Heart right ventricle (tissue), 16 donors: ENCODE measurements around the gene SH3TC1. TPM values are rescaled to one million over a fixed set of nuclear protein-coding genes. Genes with fewer than 3 reads are reported as not detected.
A peak's percentile ranks its signal among the peaks of the same experiment; 100 is the strongest.

Source experiments
- ATAC-seq, 8 donors: fragments of 200-7000 bp; cut with Tn5 transposase; one replicate each; pipeline ENCODE4 v1.9.1; 2020; ENCODE audit warnings: mild to moderate bottlenecking in 8 of 8, moderate library complexity in 8 of 8, moderate number of reproducible peaks in 1 of 8
- DNase-seq, 2 donors: peaks; one replicate each; pipeline ENCODE4 v3.0.0-alpha.2; 2020
- H3K27ac ChIP-seq, 10 donors: fragments of 200-600 bp; sonication (generic) in 2 of 10; one replicate each; pipeline versions ENCODE4 v1.5.0 to v1.8.0; 2020 to 2022; ENCODE audit warnings: mild to moderate bottlenecking in 3 of 10
- H3K27me3 ChIP-seq, 7 donors: fragments of 200-600 bp; one replicate each; pipeline ENCODE4 v1.8.0; 2021 to 2022; ENCODE audit warnings: mild to moderate bottlenecking in 2 of 7
- H3K36me3 ChIP-seq, 9 donors: fragments of 200-600 bp; sonication (generic) in 1 of 9; one replicate each; pipeline versions ENCODE4 v1.5.0 to v1.8.0; 2020 to 2022; ENCODE audit warnings: mild to moderate bottlenecking in 2 of 9
- H3K4me1 ChIP-seq, 9 donors: fragments of 200-600 bp; sonication (generic) in 1 of 9; one replicate each; pipeline versions ENCODE4 v1.5.0 to v1.8.0; 2020 to 2022; ENCODE audit warnings: mild to moderate bottlenecking in 4 of 9
- H3K4me3 ChIP-seq, 10 donors: fragments of 200-600 bp; sonication (generic) in 2 of 10; one replicate each; pipeline versions ENCODE4 v1.5.0 to v1.8.0; 2020 to 2022; ENCODE audit warnings: mild to moderate bottlenecking in 7 of 10, moderate library complexity in 2 of 10
- H3K9me3 ChIP-seq, 11 donors: fragments of 200-600 bp in 10 of 11; sonication (generic) in 2 of 11; one replicate each; pipeline versions ENCODE4 v1.5.0 to v1.8.0; 2013 to 2022; ENCODE audit warnings: mild to moderate bottlenecking in 2 of 11, control low read depth in 1 of 11, moderate library complexity in 1 of 11
- WGBS, 2 donors: extraction: QIAGEN DNeasy Blood & Tissue Kit; methylation state at CpG; one replicate each; pipeline ENCODE4 v1.1.7; 2013; ENCODE audit warnings: inconsistent platforms in 1 of 2; 5-methylcytosine and 5-hydroxymethylcytosine counted together
- intact Hi-C, 10 donors: fragments of 100-400 bp; cut with DNase I; formaldehyde crosslinking; loops; one replicate each; pipeline versions ENCODE4 v1.11.1 to v1.14.2; 2022
- polyA plus RNA-seq, 2 donors: library from polyadenylated mRNA; stranded (reverse); fragments of 200-250 nt; gene quantifications; one replicate each; pipeline ENCODE4 v1.2.3, GENCODE V29; 2013
- total RNA-seq, 10 donors: library from RNA; stranded (reverse); fragmentation: NEBNext Ultra II Directional in 3 of 10; extraction: Animal tissue kit (Norgen Biotek cat#: 25700) in 3 of 10; gene quantifications; one replicate each; pipeline versions ENCODE4 v1.2.1 to v1.2.4, GENCODE V29; 2021 to 2023
- TF ChIP-seq, protein P1 (sequence below), 9 donors: fragments of 200-600 bp; sonication (generic) in 2 of 9; IDR thresholded peaks; one replicate each; pipeline versions ENCODE4 v1.5.0 to v1.8.0; 2021 to 2022; ENCODE audit warnings: antibody characterized with exemption in 9 of 9, mild to moderate bottlenecking in 5 of 9, moderate library complexity in 1 of 9
- donor health status: Arrhythmogenic right ventricular cardiomyopathy.
- donor health status: ischemic (EF 13 %, LVEDD 7.1; RV severe dilation, severe dysfunction).
- donor health status: healthy with polysubstance abuse.
- donor health status: DM: no; HTN: yes; CAD: no.
- donor health status: DM: no; HTN: no; CAD: no.
- donor health status: ischemic (EF 25% LVEDD 6.9; RV normal size, moderate dysfunction).
- donor health status: ischemic (EF 25% LVEDD 5.7; RV mildly dilated, moderate dysfunction).
- donor health status: healthy.
- donor health status: DM: yes; HTN: yes; CAD: no.
- donor health status: Ischemic cardiomyopathy.
- donor health status: ischemic (EF 35%, LVEDD 5.7; RV mildly dilated, moderate dysfunction).
- donor health status: nonischemic (EF 11% LVEDD 7.7; RV severe dilation, severe dysfunction).
- donor health status: DM: yes; HTN: yes; CAD: no.
- donor health status: PGD.
- donor health status: ischemic (EF 29% LVEDD 5.4; RV normal size, mild dysfunction).
- donor health status: nonischemic (EF 23%, LVEDD 6.1; RV moderate dilation, normal function).

The SH3TC1 gene
- total and polyA plus RNA-seq, 12 donors, result 7.4 to 22.8 (median 11.2) TPM

DNA sequence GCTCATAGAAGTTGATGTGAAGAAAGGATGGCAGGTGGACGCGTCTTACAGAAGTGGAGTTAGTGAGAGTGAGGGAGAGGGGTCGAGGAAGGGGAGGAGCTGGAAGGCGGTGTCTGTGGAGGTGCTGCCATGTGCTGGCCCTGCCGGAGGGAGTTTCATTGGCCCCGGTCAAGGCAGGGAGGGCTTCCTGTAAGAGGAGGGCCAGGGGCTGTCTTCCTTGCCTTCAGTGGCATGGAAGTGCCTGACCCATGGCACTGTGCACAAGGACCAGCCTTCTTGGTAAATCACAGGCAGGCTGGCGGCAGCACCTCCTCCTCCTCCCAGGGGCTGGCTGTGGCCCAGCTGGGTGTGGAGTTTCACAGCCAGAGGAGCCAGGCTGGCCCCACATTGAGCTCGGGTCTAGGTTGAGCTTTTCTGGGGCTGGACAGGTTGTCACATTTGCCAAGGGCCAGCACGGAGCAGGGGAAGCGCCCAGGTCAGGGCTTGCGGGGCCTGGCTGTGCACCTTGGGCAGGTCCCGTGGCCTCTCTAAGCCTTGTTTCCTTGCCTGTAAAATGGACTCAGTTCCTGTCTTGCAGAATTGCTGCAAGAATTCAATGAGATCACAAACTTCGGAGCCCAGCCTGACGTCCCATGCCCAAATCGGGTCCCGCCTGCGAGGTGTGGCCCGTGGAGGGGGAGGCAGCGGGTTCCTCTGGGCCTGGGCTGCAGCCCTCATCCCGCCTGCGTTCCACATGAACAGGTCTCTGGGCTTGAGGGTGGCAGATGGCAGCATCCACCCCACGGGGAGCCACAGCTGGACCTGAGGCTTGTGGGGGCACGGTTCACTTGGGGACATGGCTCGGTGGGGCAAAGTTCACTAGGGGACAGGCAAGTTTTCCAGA lies 77.5 kb downstream of the SH3TC1 start:
- Histone ChIP-seq H3K4me3 (no peak overlapping the region), H3K27me3 (no peaks in the 10 kb centered on the region), H3K9me3 (no peaks in the 10 kb centered on the region), H3K36me3 (no peaks in the 10 kb centered on the region), H3K27ac (peak overlapping the region in 8 of 10 donors; percentile 8 to 86 (median 42)), H3K4me1 (peaks cover 58 to 97% (median 80%) of the 10 kb centered on the region in 9 donors)
- intact Hi-C loops, result loop anchor here in 1 of 10 donors (10.0 kb wide), 1 partner anchor 128 kb away; no protein-coding TSS in a partner anchor
- DNase-seq (peak; percentile 56 to 80), ATAC-seq (peak in 5 of 8 donors; percentile 17 to 38 (median 28))
- TF ChIP-seq, protein P1, sequence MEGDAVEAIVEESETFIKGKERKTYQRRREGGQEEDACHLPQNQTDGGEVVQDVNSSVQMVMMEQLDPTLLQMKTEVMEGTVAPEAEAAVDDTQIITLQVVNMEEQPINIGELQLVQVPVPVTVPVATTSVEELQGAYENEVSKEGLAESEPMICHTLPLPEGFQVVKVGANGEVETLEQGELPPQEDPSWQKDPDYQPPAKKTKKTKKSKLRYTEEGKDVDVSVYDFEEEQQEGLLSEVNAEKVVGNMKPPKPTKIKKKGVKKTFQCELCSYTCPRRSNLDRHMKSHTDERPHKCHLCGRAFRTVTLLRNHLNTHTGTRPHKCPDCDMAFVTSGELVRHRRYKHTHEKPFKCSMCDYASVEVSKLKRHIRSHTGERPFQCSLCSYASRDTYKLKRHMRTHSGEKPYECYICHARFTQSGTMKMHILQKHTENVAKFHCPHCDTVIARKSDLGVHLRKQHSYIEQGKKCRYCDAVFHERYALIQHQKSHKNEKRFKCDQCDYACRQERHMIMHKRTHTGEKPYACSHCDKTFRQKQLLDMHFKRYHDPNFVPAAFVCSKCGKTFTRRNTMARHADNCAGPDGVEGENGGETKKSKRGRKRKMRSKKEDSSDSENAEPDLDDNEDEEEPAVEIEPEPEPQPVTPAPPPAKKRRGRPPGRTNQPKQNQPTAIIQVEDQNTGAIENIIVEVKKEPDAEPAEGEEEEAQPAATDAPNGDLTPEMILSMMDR (IDR thresholded peaks at IDR 0.05), result no peak
- 52 to 55% methylated on average over 24 of the region's 24 CpGs for WGBS, 2 donors

DNA sequence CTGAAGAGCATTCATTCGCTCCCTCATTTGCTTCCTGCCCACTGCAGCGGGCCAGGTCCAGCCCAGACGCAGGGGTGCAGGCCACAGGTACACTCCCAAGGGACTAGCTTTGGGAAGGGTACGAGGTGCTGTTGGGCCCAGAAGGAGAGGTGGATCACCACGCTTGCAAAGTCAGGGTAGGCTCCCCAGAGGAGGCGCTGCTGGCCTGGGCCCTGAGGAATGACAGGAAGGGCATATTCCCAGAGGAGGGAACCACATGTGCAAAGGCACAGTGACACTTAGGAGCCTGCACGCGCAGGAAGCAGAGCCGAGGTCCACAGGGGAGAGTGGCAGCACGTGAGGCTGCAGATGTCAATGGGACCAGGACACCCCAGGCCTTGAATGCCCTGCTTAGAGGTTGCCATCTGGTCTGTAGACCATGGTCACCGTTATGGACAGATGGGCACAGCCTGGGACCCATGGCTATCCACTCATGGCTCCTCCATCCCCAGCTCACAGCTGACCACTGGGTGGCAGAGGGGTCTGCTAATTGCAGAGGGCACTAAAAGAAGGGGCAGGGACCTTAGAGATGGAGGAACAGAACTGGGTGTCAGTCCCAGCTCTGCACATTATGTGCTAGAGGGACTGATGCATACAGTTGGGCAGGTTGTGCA lies 78.4 kb downstream of the SH3TC1 start:
- Histone ChIP-seq H3K9me3 (no peaks in the 10 kb centered on the region), H3K4me3 (no peak overlapping the region), H3K4me1 (peaks cover 55 to 96% (median 78%) of the 10 kb centered on the region in 9 donors), H3K36me3 (peaks cover 0 to 1% (median 0%) of the 10 kb centered on the region in 9 donors), H3K27me3 (no peaks in the 10 kb centered on the region), H3K27ac (peak overlapping the region in 6 of 10 donors; percentile 20 to 86 (median 31))
- TF ChIP-seq, protein P1 (IDR thresholded peaks at IDR 0.05), result no peak
- ATAC-seq (no peak), DNase-seq (peak in 1 of 2 donors; percentile 11)
- intact Hi-C loops, result loop anchor here in 1 of 10 donors (10.0 kb wide), 1 partner anchor 127 kb away; no protein-coding TSS in a partner anchor
- 89 to 90% methylated on average over 11 of the region's 11 CpGs for WGBS, 2 donors

DNA sequence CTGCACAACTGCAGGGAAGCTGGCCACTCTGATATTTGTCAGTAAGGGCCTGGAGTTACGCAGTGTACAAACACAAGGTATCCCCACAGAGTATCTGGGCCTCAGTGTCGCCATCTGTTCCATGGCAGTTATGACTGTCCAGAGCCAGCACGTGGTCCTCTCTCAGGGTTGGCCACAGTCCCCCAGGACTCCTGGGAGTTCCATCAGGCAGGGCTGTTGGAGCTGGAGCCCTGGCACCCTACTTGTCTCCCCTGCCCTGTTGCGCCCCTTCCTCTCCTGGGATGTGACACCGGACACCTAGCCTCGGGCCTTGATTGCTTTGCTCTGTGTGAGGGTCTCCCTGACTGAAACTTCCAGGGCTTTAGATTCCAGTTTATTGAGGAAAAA lies 78.9 kb downstream of the SH3TC1 start:
- Histone ChIP-seq H3K4me3 (no peak overlapping the region), H3K27ac (peak overlapping the region in 3 of 10 donors; percentile 23 to 39 (median 37)), H3K4me1 (peaks cover 49 to 90% (median 72%) of the 10 kb centered on the region in 9 donors), H3K27me3 (no peaks in the 10 kb centered on the region), H3K9me3 (no peaks in the 10 kb centered on the region), H3K36me3 (peaks cover 0 to 6% (median 0%) of the 10 kb centered on the region in 9 donors)
- DNase-seq (peak in 1 of 2 donors; percentile 18), ATAC-seq (no peak)
- intact Hi-C loops, result loop anchor here in 1 of 10 donors (10.0 kb wide), 1 partner anchor 127 kb away; no protein-coding TSS in a partner anchor
- TF ChIP-seq, protein P1 (IDR thresholded peaks at IDR 0.05), result no peak
- 64 to 67% methylated on average over 6 of the region's 6 CpGs for WGBS, 2 donors
